HG02623 (cell line): ENCODE measurements around the gene ZNF594.
"Not testable (repeated sequence)": the region's sequence is repeated elsewhere in the genome, so short reads cannot be mapped to it uniquely, and the experiment has no call there.

ENCODE experiments used
- ATAC-seq: cut with Tn5 transposase; IDR thresholded peaks from one replicate; pipeline ENCODE4 v1.9.1; 2021; ENCODE audit warnings: moderate library complexity; ENCODE audit not compliant: unreplicated experiment

ZNF594 gene

GRCh38 chr17:5137511-5138197 is 54.0 kb downstream of the ZNF594 start:
- not testable (repeated sequence) for ATAC-seq

- not testable (repeated sequence) for ATAC-seq
Observed at GRCh38 chr17:5136580-5137412, 54.9 kb downstream of the ZNF594 start.

GRCh38 chr17:5135726-5136579 is 55.7 kb downstream of the ZNF594 start:
- ATAC-seq: no peak

- not testable (repeated sequence) for ATAC-seq
Observed at GRCh38 chr17:5135131-5135712, 56.4 kb downstream of the ZNF594 start.

GRCh38 chr17:5134571-5134970 is 57.1 kb downstream of the ZNF594 start:
- ATAC-seq: not testable (repeated sequence)

GRCh38 chr17:5133961-5134360 is 57.7 kb downstream of the ZNF594 start:
- ATAC-seq: not testable (repeated sequence)

GRCh38 chr17:5133311-5133710 is 58.4 kb downstream of the ZNF594 start:
- no peak for ATAC-seq

- ATAC-seq: not testable (repeated sequence)
Observed at GRCh38 chr17:5132503-5133225, 59.0 kb downstream of the ZNF594 start.

GRCh38 chr17:5131799-5132502 is 59.7 kb downstream of the ZNF594 start:
- not testable (repeated sequence) for ATAC-seq

- no peak for ATAC-seq
Observed at GRCh38 chr17:5131146-5131715, 60.4 kb downstream of the ZNF594 start.

GRCh38 chr17:5130687-5131086 is 61.0 kb downstream of the ZNF594 start:
- ATAC-seq: not testable (repeated sequence)

- not testable (repeated sequence) for ATAC-seq
Observed at GRCh38 chr17:5130261-5130660, 61.4 kb downstream of the ZNF594 start.

- ATAC-seq: not testable (repeated sequence)
Observed at GRCh38 chr17:5129770-5130169, 61.9 kb downstream of the ZNF594 start.
